ENCODE results near the gene TCF12.

DNA sequence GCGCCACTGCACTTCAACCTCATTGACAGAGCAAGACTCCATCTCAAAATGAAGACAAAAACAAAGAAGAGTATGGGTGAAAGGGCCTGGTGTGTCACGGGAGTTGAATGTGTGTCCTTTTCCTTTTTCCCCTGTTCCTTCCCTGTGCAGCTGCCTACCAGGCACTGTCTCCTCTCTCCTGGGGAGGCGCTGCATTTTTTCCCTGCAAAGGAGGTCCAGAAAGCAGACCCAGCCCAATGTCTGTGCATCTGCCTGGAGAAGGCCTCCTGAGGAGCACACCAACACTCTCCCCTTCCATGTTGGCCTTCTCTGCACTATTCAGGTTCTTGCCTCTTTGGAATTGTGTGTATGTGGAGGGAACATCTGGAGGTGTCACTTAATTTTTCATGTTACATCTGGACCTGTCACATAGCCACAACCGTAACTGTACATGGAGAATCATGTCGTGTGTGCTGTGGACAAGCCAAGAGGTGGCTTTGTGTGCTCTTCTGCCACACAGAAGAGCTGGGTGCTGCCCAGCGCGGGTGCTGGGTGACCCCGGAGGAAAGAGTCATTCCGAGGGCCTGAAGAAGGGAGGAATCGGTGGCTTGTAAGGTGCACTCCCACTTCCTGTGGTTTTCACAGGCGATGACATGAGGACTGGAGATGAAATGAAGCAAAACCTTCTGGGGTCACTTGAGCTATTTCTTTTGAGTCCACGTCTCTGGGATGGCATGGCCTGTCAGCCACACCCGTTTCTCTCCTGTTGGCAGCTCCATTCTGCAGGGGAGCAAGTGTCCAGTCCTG, 411.3 kb downstream of the TCF12 start:
- no peak for TF ChIP-seq POLR2AphosphoS5 (IDR thresholded peaks at IDR 0.05)
- TF ChIP-seq, protein P1, sequence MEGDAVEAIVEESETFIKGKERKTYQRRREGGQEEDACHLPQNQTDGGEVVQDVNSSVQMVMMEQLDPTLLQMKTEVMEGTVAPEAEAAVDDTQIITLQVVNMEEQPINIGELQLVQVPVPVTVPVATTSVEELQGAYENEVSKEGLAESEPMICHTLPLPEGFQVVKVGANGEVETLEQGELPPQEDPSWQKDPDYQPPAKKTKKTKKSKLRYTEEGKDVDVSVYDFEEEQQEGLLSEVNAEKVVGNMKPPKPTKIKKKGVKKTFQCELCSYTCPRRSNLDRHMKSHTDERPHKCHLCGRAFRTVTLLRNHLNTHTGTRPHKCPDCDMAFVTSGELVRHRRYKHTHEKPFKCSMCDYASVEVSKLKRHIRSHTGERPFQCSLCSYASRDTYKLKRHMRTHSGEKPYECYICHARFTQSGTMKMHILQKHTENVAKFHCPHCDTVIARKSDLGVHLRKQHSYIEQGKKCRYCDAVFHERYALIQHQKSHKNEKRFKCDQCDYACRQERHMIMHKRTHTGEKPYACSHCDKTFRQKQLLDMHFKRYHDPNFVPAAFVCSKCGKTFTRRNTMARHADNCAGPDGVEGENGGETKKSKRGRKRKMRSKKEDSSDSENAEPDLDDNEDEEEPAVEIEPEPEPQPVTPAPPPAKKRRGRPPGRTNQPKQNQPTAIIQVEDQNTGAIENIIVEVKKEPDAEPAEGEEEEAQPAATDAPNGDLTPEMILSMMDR (IDR thresholded peaks at IDR 0.05), result no peak

All from transverse colon (tissue), 4 donors.